Esophagus muscularis mucosa (tissue), 4 donors: ENCODE data around the gene ISOC2. TPM values are rescaled to one million over a fixed set of nuclear protein-coding genes. Genes with fewer than 3 reads are reported as not detected.
"Not testable (repeated sequence)": the region's sequence is repeated elsewhere in the genome, so short reads cannot be mapped to it uniquely, and the experiment has no call there.

Experiments used
- DNase-seq: peaks from one replicate; pipeline ENCODE4 v3.0.0-alpha.2; 2017; ENCODE audit errors: extremely low spot score
- H3K27ac ChIP-seq, 4 donors: fragments of 200-600 bp; sonication (generic); replicated peaks in 1 of 4; 1 replicate in 3 of 4; 2 replicates in 1 of 4; pipeline ENCODE4 v1.5.1; 2016 to 2019; ENCODE audit warnings: mild to moderate bottlenecking in 1 of 4
- H3K27me3 ChIP-seq, 4 donors: fragments of 200-600 bp; sonication (generic); one replicate each; pipeline versions ENCODE4 v1.5.1 to v1.6.0; 2016 to 2019
- H3K36me3 ChIP-seq, 4 donors: fragments of 200-600 bp; sonication (generic); one replicate each; pipeline ENCODE4 v1.5.1; 2016 to 2019
- H3K4me1 ChIP-seq, 4 donors: fragments of 200-600 bp; sonication (generic); one replicate each; pipeline ENCODE4 v1.5.1; 2016 to 2019
- H3K4me3 ChIP-seq, 4 donors: fragments of 200-600 bp; sonication (generic); 1 replicate in 2 of 4; 2 replicates in 2 of 4; pipeline ENCODE4 v1.5.1; 2016 to 2019; ENCODE audit warnings: mild to moderate bottlenecking in 4 of 4, moderate library complexity in 1 of 4
- H3K9me3 ChIP-seq, 4 donors: fragments of 200-600 bp; sonication (generic); 1 replicate in 3 of 4; 2 replicates in 1 of 4; pipeline ENCODE4 v1.5.1; 2016 to 2019
- CTCF ChIP-seq, 3 experiments: fragments of 200-600 bp in 2 of 3; fragments of 450-650 bp in 1 of 3; sonication (generic) in 2 of 3; IDR thresholded peaks; one replicate each; pipeline ENCODE4 v1.5.1; 2017 to 2019; ENCODE audit warnings: antibody characterized with exemption in 3 of 3, mild to moderate bottlenecking in 2 of 3, moderate library complexity in 1 of 3
- EP300 ChIP-seq: sonication (generic); formaldehyde crosslinking; IDR thresholded peaks from one replicate; pipeline ENCODE4 v1.6.1; 2017; ENCODE audit warnings: antibody characterized with exemption
- POLR2A ChIP-seq: fragments of 450-650 bp; IDR thresholded peaks from one replicate; pipeline ENCODE4 v1.6.1; 2017; ENCODE audit warnings: antibody characterized with exemption, moderate library complexity, mild to moderate bottlenecking, low read depth
- POLR2AphosphoS5 ChIP-seq, 2 donors: sonication (generic); formaldehyde crosslinking; IDR thresholded peaks; one replicate each; pipeline ENCODE4 v1.6.1; 2017; ENCODE audit warnings: antibody characterized with exemption in 2 of 2
- WGBS: methylation state at CpG from one replicate; pipeline ENCODE4 v1.1.5; 2018; 5-methylcytosine and 5-hydroxymethylcytosine counted together
- intact Hi-C: fragments of 100-400 bp; cut with DNase I; formaldehyde crosslinking; loops from one replicate; pipeline ENCODE4 v1.15.1; 2023
- total RNA-seq, 4 donors: library from RNA; depleted of rRNA; stranded (reverse); fragments of >200 nt; gene quantifications; one replicate each; pipeline versions ENCODE4 v1.1.0 to v1.2.1, GENCODE V29; 2016

The ISOC2 gene
- total RNA-seq, 4 donors from 2014 or later: 66.8 to 104 (median 77.7) TPM

DNA sequence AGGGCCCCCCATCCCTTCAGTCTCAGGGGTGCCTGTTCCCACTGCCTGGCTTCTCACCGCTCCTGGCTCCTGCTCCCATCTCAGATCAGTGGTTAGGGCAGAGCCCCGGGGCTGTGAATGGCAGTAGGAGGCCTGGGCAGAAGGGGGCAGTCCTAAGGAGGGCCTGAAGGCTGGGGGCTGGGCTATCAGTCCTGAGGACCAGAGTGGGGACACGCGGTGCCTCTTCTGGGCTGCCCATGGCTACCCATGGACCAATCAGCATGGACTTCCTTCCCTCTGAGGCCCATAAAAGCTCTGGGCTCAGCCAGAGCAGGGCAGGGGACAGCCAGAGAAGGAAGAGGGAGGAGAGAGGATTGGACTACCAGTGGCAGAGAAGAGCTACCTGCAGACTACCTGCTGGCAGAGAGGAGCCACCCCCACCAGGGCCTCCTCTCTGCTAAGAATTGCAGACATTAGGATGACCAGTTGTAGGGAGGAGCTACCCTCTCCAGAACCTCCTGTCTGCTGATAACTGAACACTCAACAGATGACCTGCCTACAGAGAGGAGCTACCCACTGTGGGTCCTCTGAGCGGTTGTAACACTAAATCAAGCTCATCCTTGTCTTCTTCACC lies 41.7 kb downstream of the ISOC2 start:
- Histone ChIP-seq H3K9me3 (no peaks in the 10 kb centered on the region), H3K4me3 (no peak overlapping the region), H3K36me3 (no peaks in the 10 kb centered on the region), H3K4me1 (no peaks in the 10 kb centered on the region), H3K27me3 (peaks cover 0 to 68% (median 0%) of the 10 kb centered on the region in 4 donors), H3K27ac (no peak overlapping the region)
- intact Hi-C loops: loop anchor here (10.0 kb wide), 2 partner anchors 115 to 275 kb away; partner anchors contain the start of gene TNNT1
- 76% methylated on average over 4 of the region's 5 CpGs for WGBS
- no peak for DNase-seq
- TF ChIP-seq CTCF (IDR thresholded peaks at IDR 0.05): no peak
- no peak for TF ChIP-seq EP300
- no peak for TF ChIP-seq POLR2A
- TF ChIP-seq POLR2AphosphoS5 (IDR thresholded peaks at IDR 0.05): no peak

- no peak overlapping the region for H3K4me3 ChIP-seq
- H3K9me3 ChIP-seq: no peaks in the 10 kb centered on the region
- H3K4me1 ChIP-seq: no peaks in the 10 kb centered on the region
- intact Hi-C loops: loop anchor here (10.0 kb wide), 2 partner anchors 114 to 274 kb away; partner anchors contain the start of gene TNNT1
- no peaks in the 10 kb centered on the region for H3K36me3 ChIP-seq
- 54% methylated on average over 5 of the region's 5 CpGs for WGBS
- peaks cover 0 to 66% (median 0%) of the 10 kb centered on the region in 4 donors for H3K27me3 ChIP-seq
- DNase-seq: no peak
- H3K27ac ChIP-seq: no peak overlapping the region
- TF ChIP-seq EP300 (no peak), POLR2AphosphoS5 (IDR thresholded peaks at IDR 0.05) (no peak), POLR2A (no peak), CTCF (IDR thresholded peaks at IDR 0.05) (no peak)
Measured at GRCh38 chr19:55419103-55419502, 42.3 kb downstream of the ISOC2 start.

DNA sequence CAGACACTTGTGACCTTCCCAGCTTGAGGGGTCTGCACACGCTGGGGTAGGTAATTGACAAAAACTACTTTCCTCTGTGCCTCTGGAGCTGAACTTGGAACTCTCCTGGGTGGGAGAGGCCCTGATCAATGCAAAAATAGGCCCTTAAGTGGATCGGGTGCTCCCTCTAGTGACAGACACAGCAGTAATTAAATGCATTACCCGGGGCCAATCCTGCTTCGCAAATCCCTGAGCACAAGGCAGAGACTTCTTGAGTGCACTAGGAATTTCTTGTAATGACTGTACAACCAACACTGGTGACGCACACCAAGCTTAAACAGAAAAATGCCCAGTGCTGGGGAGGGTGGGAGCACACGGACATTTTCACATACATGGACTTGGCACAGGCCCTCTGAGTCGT lies 43.3 kb downstream of the ISOC2 start:
- TF ChIP-seq CTCF (IDR thresholded peaks at IDR 0.05): peak; percentile 53 to 65 (median 61)
- TF ChIP-seq POLR2AphosphoS5 (IDR thresholded peaks at IDR 0.05): no peak
- no peaks in the 10 kb centered on the region for H3K4me1 ChIP-seq
- no peak overlapping the region for H3K4me3 ChIP-seq
- no peak for DNase-seq
- WGBS: 12% methylated on average over 5 of the region's 7 CpGs
- intact Hi-C loops: loop anchor here (10.0 kb wide), 2 partner anchors 113 to 273 kb away; partner anchors contain the start of gene TNNT1
- H3K9me3 ChIP-seq: no peaks in the 10 kb centered on the region
- H3K36me3 ChIP-seq: no peaks in the 10 kb centered on the region
- no peak overlapping the region for H3K27ac ChIP-seq
- peaks cover 0 to 59% (median 0%) of the 10 kb centered on the region in 4 donors for H3K27me3 ChIP-seq

- 98% methylated on average over 2 of the region's 2 CpGs for WGBS
- Histone ChIP-seq H3K9me3 (no peaks in the 10 kb centered on the region), H3K4me1 (peaks cover 14 to 28% (median 25%) of the 10 kb centered on the region in 4 donors), H3K27me3 (peaks cover 0 to 9% (median 0%) of the 10 kb centered on the region in 4 donors), H3K27ac (no peak overlapping the region), H3K36me3 (peaks cover 0 to 12% (median 9%) of the 10 kb centered on the region in 4 donors), H3K4me3 (no peak overlapping the region)
- DNase-seq: no peak
- intact Hi-C loops: loop anchor here (10.0 kb wide), 2 partner anchors 105 to 265 kb away; partner anchors contain the start of gene TNNT1
- TF ChIP-seq POLR2A: no peak
- TF ChIP-seq EP300: no peak
- no peak for TF ChIP-seq POLR2AphosphoS5 (IDR thresholded peaks at IDR 0.05)
- no peak for TF ChIP-seq CTCF (IDR thresholded peaks at IDR 0.05)
Measured at GRCh38 chr19:55410168-55410567, 51.3 kb downstream of the ISOC2 start.

GRCh38 chr19:55409179-55409578 lies 52.3 kb downstream of the ISOC2 start:
- H3K9me3 ChIP-seq, DNase-seq, intact Hi-C loops, H3K27me3 ChIP-seq, H3K4me3 ChIP-seq: not testable (repeated sequence)
- 96% methylated on average over 8 of the region's 8 CpGs for WGBS
- H3K4me1 ChIP-seq: peaks cover 14 to 28% (median 25%) of the 10 kb centered on the region in 4 donors
- peaks cover 0 to 22% (median 17%) of the 10 kb centered on the region in 4 donors for H3K36me3 ChIP-seq
- H3K27ac ChIP-seq: peak overlapping the region in 2 of 4 donors; percentile 97 to 99
